Mucosa of descending colon (tissue), 3 donors: ENCODE data around the gene SS18. TPM values are rescaled to one million over a fixed set of nuclear protein-coding genes. Genes with fewer than 3 reads are reported as not detected.

ENCODE experiments used
- ATAC-seq: fragments of 200-7000 bp; cut with Tn5 transposase; one replicate; pipeline ENCODE4 v1.9.1; 2020; ENCODE audit warnings: mild to moderate bottlenecking, moderate library complexity
- DNase-seq, 3 donors: peaks; one replicate each; pipeline ENCODE4 v3.0.0-alpha.2; 2020
- H3K36me3 ChIP-seq: fragments of 200-600 bp; one replicate; pipeline ENCODE4 v1.8.0; 2021; ENCODE audit warnings: low read depth, mild to moderate bottlenecking
- H3K4me1 ChIP-seq: fragments of 200-600 bp; one replicate; pipeline ENCODE4 v1.8.0; 2021; ENCODE audit warnings: low read depth, mild to moderate bottlenecking
- H3K4me3 ChIP-seq: fragments of 200-600 bp; one replicate; pipeline ENCODE4 v1.8.0; 2021; ENCODE audit warnings: mild to moderate bottlenecking
- H3K9me3 ChIP-seq: fragments of 200-600 bp; one replicate; pipeline ENCODE4 v1.8.0; 2021; ENCODE audit warnings: mild to moderate bottlenecking
- intact Hi-C, 2 donors: fragments of 100-400 bp; cut with DNase I in 1 of 2; cut with micrococcal nuclease in 1 of 2; formaldehyde crosslinking; loops; one replicate each; pipeline versions ENCODE4 v1.11.0 to v1.11.1; 2022; cut with DNase I, micrococcal nuclease
- total RNA-seq, 3 donors: library from RNA; stranded (reverse); fragmentation: NEBNext Ultra II Directional in 2 of 3; extraction: Animal tissue kit (Norgen Biotek cat#: 25700) in 2 of 3; gene quantifications; one replicate each; pipeline versions ENCODE4 v1.2.1 to v1.2.4, GENCODE V29; 2021 to 2023
- TF ChIP-seq, protein P1 (sequence below): fragments of 200-600 bp; IDR thresholded peaks from one replicate; pipeline ENCODE4 v1.8.0; 2022; ENCODE audit warnings: antibody characterized with exemption, mild to moderate bottlenecking
- donor health status: DM: no; HTN: no; CAD: no; lungs with moderate emphysema.
- donor health status: DM: no; HTN: no; CAD: no.
- donor health status: DM: no; HTN: yes; CAD: no.

The SS18 gene
- total RNA-seq, 3 donors from 2014 or later: 45.5 to 61.8 (median 55.7) TPM

DNA sequence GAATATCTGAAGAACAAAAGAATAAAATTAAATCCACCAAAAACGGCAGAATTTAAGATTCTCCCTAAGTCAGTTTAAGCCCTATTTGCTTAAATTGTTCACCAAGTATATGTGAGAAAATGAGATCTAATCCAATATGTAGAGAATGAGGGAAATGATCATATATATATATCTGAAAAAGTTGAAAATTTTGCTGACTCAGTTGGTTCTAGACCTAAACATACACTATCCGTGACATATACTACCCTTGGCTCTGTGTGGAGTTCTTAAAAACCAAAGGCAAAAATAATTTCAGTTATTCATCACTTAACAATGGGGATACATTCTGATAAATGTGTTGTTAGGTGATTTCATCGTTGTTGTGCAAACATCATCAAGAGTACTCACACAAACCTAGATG lies 7.3 kb downstream of the SS18 start:
- Histone ChIP-seq H3K4me3 (no peak overlapping the region), H3K9me3 (no peaks in the 10 kb centered on the region), H3K4me1 (no peaks in the 10 kb centered on the region), H3K36me3 (no peaks in the 10 kb centered on the region)
- ATAC-seq (no peak), DNase-seq (no peak)
- intact Hi-C loops: no loop called here
- TF ChIP-seq, protein P1, sequence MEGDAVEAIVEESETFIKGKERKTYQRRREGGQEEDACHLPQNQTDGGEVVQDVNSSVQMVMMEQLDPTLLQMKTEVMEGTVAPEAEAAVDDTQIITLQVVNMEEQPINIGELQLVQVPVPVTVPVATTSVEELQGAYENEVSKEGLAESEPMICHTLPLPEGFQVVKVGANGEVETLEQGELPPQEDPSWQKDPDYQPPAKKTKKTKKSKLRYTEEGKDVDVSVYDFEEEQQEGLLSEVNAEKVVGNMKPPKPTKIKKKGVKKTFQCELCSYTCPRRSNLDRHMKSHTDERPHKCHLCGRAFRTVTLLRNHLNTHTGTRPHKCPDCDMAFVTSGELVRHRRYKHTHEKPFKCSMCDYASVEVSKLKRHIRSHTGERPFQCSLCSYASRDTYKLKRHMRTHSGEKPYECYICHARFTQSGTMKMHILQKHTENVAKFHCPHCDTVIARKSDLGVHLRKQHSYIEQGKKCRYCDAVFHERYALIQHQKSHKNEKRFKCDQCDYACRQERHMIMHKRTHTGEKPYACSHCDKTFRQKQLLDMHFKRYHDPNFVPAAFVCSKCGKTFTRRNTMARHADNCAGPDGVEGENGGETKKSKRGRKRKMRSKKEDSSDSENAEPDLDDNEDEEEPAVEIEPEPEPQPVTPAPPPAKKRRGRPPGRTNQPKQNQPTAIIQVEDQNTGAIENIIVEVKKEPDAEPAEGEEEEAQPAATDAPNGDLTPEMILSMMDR: no peak

DNA sequence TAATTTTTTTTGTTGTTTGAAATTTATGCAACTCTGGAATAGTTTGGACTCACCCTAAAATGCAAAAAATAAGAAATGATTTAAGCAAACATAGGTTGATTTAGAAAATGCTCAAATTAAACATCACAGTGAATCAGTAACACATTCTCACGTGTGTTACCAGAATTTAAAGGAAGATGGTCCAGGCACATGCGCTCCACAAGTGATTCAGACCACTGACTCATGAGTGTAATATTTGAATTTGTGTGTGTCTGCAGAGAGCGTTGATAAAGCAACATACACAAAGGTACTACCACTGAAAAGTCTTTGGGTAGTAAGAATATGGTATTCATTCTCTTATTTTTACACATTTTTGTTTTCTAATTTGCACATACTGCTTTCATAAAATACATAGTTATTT lies 7.9 kb downstream of the SS18 start:
- Histone ChIP-seq H3K4me3 (no peak overlapping the region), H3K9me3 (no peaks in the 10 kb centered on the region), H3K4me1 (no peaks in the 10 kb centered on the region), H3K36me3 (no peaks in the 10 kb centered on the region)
- ATAC-seq (no peak), DNase-seq (no peak)
- TF ChIP-seq, protein P1: no peak
- intact Hi-C loops: no loop called here

DNA sequence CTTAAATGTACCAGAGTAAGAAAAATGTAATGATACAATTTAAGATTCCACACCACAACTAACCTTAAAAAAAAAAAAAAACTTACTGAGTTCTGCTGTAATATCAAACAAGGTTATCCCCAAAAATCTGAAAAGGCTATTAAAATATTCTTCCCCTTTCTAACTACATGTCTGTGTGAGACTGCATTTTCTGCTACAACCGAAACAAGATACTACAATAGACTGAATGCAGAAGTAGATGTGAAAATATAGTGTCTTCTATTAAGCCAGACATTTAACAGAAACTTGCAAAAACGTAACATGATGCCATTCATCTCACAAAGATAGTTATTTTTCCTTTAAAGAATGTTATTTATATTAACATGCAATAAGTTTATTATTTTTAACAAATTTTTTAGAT lies 16.2 kb downstream of the SS18 start:
- no peak overlapping the region for H3K4me3 ChIP-seq
- no peak for DNase-seq
- no peaks in the 10 kb centered on the region for H3K9me3 ChIP-seq
- no peak for ATAC-seq
- H3K4me1 ChIP-seq: no peaks in the 10 kb centered on the region
- intact Hi-C loops: no loop called here
- TF ChIP-seq, protein P1: no peak
- H3K36me3 ChIP-seq: no peaks in the 10 kb centered on the region

DNA sequence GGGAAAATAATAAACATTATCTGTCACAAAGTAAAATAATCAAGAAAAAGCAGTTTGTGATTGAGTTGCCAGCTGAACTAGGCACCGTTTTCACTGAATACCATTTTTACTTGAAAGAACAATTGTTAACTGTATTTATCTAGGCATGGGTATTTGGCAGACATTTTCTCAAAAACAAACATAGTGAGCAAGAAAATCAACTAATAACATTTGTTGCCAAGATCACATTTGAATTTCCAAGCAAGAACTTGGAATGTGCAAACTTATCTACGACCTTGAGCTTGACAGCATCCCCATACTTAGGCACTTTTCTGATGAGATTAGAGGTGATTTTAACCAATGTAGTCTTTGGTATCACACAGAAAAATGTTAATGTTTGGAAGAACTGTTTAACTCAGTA lies 16.7 kb downstream of the SS18 start:
- no peaks in the 10 kb centered on the region for H3K36me3 ChIP-seq
- TF ChIP-seq, protein P1: no peak
- intact Hi-C loops: no loop called here

DNA sequence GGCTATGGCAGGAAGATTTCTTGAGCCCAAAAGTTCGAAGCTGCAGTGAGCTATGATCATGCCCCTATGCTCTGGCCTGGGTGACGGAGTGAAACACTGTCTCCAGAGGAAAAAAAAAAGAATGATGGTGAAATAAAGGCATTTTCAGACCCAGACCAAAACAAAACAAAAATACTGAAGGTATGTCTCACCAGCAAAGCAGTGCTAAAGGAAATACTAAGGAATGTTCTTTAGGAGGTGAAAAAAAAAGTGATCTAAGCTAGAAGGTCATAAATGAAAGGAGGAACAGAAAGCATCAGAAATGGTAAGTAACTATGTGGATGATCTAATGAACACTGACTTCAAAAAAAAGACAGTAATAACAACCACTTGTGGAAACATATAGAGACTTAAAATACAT lies 18.7 kb downstream of the SS18 start:
- ATAC-seq: no peak
- no peaks in the 10 kb centered on the region for H3K36me3 ChIP-seq

More for the DNA sequence above, 16.7 kb downstream of the SS18 start:
- no peak for ATAC-seq
- H3K4me3 ChIP-seq: no peak overlapping the region
- H3K4me1 ChIP-seq: no peaks in the 10 kb centered on the region
- H3K9me3 ChIP-seq: no peaks in the 10 kb centered on the region
- no peak for DNase-seq

More for the DNA sequence above, 18.7 kb downstream of the SS18 start:
- H3K4me3 ChIP-seq: no peak overlapping the region
- intact Hi-C loops: no loop called here
- no peaks in the 10 kb centered on the region for H3K4me1 ChIP-seq
- no peak for DNase-seq
- no peaks in the 10 kb centered on the region for H3K9me3 ChIP-seq
- TF ChIP-seq, protein P1: no peak
